ENCODE measurements around the gene PLPP4.

The PLPP4 gene

DNA sequence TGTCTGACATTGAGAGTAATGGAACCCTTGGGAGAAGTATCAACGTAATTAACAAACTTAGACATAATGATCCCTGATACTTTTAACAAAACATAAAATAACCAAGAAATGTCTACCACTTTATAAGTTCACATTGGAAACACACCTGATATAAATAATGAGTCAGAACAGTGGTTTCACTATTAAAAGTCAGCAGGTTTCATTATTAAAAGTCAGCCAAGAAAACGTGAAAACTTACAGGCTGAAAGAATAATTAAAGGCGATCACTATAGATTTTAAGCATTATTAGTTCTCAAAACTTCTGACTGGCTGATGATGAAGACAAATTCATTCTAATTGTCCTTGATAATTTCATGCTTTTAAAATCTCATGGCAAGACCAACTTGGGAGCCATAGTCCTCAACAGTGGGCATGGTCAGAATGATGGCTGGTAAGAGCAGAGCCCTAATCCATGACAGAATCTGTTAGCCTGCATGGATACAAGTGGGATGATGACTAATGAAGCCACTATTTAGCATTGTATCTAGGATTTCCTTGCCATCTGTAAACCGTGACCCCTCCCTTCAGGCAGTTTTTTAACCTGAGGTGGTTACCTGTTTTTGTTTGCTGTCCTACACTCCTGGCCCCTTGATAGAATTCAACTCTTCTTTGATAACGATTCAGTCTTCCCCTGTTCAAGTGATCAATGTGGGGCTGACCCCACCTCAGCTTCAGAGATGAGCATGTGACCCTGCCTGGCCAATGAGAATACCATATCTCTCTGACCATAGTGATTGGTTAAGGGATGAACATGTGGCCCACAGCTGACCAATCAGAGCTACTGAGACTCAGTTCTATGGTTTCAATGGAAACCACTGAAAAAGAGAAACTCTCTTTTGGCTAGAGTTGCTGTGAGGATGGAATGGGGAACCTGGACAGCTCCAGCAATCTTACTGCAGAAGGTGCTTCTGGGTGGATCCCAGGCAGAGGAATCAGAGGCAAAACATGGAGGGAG, 151.0 kb downstream of the PLPP4 start:
- no peak for DNase-seq (ENCODE audit: low read depth, low spot score)

DNA sequence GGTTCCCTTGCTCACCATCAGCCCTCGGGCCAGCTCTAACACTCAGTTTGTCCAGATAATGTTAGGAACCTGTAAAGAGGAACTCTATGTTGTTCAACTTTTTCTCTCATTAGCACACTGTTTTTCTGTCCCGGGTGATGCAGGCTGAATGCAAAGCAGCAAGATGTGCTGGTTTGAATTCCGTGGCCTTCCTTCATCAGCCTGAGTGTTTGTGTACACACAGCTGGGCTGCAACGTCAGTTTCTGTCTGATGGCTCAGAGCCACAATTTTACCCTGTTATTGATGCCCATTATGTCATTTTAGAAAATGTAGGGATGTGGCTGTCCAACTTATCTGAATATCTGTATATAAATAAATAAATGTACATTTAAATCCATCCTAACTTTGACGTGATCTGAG, 152.0 kb downstream of the PLPP4 start:
- no peak for DNase-seq (ENCODE audit: low read depth, low spot score)

DNA sequence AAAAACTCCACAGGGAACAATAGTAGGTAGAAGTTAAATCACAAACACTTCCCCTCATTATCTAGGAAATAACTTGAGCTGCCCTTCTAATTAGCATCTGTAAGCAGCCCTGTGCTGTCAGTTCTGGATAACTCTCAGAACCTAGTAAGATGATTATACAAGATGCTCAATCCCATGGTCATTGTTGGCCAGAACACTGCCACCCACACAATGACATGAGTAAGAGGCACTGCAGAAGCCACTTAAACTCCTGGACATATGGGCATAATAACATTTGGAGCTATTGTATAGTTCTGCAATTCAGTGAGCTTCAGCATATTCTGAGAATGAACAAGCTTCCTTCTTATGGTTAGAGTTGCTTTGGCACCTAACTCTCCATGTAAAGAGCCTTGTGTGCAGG, 153.8 kb downstream of the PLPP4 start:
- DNase-seq (ENCODE audit: low read depth, low spot score) = no peak

DNA sequence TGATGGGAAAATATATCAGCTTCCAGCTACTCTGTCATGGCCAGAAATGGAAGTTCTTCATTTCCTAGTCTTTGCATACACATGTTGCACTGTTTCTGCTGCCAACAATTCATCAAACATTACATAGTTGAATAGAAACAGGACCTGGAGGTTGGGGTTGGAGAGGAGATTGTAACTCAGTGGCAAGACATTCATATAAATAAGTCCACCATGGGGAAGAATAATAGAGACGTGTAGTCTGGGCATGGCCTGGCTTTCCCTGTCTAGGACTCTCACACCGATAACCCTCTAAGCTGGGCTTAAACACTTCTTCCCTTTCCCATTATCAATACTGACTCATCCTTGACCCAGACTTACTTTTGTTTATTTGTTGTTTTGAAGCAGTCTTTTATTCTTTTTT, 155.7 kb downstream of the PLPP4 start:
- DNase-seq (ENCODE audit: low read depth, low spot score) = no peak

DNA sequence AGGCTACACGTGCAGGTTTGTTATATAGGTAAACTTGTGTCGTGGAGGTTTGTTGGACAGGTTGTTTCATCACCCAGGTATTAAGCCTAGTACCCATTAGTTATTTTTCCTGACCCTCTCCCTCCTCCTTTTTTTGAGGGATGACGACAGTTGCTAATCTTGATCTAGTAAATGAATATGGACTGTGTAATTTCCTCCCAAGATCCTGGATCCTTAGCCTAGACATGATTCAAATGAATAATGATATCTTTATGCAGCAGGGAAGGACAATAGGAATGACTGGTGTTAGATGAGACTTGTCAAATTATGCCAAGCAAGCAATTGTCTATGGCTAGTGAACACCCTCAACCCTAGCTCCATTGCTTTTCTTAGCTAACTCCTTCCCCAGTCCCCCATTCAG, 156.2 kb downstream of the PLPP4 start:
- no peak for DNase-seq (ENCODE audit: low read depth, low spot score)

DNA sequence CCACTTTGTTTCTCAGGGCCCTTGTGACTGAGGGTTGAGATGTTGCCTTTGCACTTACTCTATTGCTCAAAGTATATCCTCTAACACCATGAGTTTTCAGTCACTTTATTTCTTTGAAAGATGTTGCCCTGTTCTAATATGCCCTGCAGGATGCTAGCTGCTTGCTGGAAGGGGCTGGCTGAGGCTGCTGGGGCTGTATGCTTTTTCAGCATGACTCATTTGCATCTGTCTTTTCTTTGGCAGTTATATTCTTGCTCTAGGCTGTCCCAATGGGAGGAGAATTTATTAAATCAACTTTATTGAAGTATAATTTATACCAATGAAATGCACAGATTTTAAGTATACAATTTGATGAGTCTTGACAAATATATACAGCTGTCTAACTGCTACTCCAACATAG, 157.7 kb downstream of the PLPP4 start:
- DNase-seq (ENCODE audit: low read depth, low spot score) = no peak

DNA sequence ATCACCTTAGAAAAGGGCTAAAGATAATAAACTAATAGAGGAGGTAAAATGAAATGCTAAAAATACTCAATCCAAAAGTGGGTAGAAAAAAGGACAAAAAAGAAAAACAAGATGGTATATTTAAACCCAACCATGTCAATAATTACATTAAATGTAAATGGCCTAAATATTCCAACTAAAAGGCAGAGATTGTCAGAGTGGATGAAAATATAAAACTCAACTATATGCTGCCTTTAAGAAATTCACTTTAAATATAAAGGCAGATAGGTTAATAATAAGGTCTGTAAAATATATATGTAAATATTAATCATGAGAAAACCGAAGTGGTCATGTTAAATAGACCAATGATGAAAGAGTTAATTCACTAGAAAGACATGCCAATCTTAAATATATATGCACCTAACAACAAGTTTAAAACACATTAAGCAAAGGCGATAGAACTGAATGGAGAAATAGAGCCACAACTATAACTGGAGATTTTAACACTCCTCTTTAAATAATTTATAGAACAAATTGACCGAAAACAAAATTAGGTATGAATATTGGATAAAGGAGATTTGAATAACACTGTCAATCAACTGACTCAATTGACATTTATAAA, 159.4 kb downstream of the PLPP4 start:
- DNase-seq (ENCODE audit: low read depth, low spot score) = no peak

DNA sequence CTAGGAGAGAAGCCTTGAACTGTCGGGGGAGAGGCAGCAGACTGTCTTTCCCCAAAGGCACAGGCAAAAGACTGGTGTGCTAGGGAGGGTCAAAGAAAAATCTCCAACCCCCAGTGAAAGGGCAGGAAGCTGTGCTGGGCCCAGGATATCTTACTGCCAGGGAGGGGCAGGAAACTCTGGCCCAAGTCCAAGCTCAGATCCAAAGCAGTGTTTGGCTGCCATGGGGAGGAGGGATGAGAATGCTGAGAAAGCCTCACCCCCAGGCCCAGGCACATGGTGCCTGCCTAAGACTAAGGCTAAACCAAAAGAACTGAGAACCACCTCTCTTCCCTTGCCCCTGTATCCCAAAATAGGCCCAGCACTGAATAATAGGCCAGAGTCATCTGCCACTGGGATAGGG, 171.2 kb downstream of the PLPP4 start:
- no peak for DNase-seq (ENCODE audit: low read depth, low spot score)

DNA sequence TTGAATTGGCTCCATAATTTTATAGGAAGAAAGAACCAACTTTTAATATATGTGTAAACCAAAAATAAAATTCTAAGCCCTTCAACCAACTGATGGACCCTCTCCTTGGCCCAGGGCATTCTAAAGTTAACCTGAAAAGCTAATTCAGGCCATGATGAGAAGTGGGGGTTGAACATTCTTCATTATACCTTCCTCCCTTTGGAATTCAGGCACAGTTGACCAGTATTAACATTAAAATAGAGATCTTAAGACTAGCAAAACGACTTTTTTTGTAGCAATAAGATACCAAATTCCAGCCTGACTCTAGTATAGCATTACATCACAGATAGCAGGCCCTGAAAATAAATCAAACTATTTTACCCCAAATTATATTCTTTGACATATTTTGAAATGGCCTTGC, 173.2 kb downstream of the PLPP4 start:
- DNase-seq (ENCODE audit: low read depth, low spot score) = no peak

DNA sequence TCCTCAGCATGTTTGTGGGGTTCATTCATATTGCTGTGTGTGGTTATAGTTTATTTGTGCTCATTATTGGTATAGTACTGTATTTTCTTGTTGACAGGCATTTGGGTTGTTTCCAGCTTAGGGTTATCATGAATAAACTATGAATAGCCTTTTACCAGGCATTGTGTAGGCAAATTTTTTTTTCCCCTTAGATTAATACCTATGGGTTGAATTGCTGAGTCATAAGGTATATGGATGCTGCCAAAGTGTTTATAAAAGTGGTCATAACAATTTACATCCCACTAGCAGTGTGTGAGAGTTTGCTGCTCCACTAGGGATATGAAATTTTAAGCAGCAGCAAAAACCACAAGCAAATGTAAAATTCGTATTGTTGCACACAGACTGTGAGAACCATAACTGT, 175.0 kb downstream of the PLPP4 start:
- DNase-seq (ENCODE audit: low read depth, low spot score) = no peak

DNA sequence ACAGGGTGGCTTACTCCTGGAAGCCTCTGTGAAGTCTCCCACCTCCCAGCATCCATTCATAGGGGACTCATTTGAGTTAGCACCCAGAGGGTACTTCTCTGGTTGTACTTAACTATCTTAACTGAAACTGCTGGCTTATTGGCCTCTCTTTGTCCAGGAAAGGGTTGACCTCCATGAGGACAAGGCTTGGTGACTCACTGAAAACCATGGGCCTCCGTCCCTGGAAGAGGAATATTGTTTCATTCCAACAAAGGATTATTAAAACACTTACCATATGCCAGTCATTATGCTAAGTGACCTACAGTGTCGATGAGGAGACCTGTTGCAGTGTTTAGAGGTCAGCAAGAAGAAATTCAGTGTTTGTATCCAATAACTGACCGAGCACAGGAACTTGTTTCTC, 175.9 kb downstream of the PLPP4 start:
- no peak for DNase-seq (ENCODE audit: low read depth, low spot score)

DNA sequence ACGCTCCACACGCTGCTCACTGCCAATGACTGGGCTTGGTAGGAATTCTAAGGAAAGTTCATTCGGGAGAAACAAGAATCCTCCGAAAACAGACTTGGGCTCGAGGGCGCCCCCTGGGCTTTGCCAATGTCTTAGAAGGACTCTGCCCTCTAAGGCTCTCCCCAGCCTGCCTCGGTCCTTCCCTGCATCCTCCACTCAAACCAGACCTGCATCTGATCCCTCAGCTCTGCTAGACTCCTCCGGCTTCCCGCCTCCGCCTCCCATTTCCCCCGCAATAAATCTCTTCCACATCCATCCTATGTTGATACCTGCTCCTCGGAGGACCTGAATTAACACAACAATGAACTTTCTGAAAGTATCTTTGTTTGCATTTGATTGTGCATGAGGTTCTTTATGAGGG, 177.6 kb downstream of the PLPP4 start:
- no peak for DNase-seq (ENCODE audit: low read depth, low spot score)
